Esophagus squamous epithelium (tissue), 5 donors: ENCODE results near the gene PLEKHO1. TPM values are rescaled to one million over a fixed set of nuclear protein-coding genes. Genes with fewer than 3 reads are reported as not detected.

Experiments
- DNase-seq: peaks from one replicate; lab custom pipeline; 2025; lab: John Stamatoyannopoulos, UW
- H3K27ac ChIP-seq, 4 donors: fragments of 200-600 bp; sonication (generic); one replicate each; pipeline ENCODE4 v1.5.1; 2016 to 2019; ENCODE audit warnings: mild to moderate bottlenecking in 1 of 4
- H3K27me3 ChIP-seq, 4 donors: fragments of 200-600 bp; sonication (generic); 1 replicate in 3 of 4; 2 replicates in 1 of 4; pipeline versions ENCODE4 v1.5.1 to v1.6.0; 2017 to 2021; ENCODE audit warnings: antibody characterized with exemption in 1 of 4
- H3K36me3 ChIP-seq, 3 donors: fragments of 200-600 bp; sonication (generic); one replicate each; pipeline ENCODE4 v1.5.1; 2016 to 2019
- H3K4me1 ChIP-seq, 3 donors: fragments of 200-600 bp; sonication (generic); one replicate each; pipeline ENCODE4 v1.5.1; 2017 to 2019
- H3K4me3 ChIP-seq, 4 donors: fragments of 200-600 bp; sonication (generic); 1 replicate in 3 of 4; 2 replicates in 1 of 4; pipeline ENCODE4 v1.5.1; 2016 to 2019; ENCODE audit warnings: mild to moderate bottlenecking in 2 of 4, moderate library complexity in 1 of 4
- H3K9me3 ChIP-seq, 3 donors: fragments of 200-600 bp; sonication (generic); one replicate each; pipeline ENCODE4 v1.5.1; 2016 to 2019
- POLR2A ChIP-seq, 4 donors: fragments of 450-650 bp; IDR thresholded peaks; one replicate each; pipeline ENCODE4 v1.6.1; 2017; ENCODE audit warnings: antibody characterized with exemption in 4 of 4, mild to moderate bottlenecking in 4 of 4, moderate library complexity in 3 of 4
- WGBS, 2 donors: methylation state at CpG; one replicate each; pipeline ENCODE4 v1.1.5; 2018; 5-methylcytosine and 5-hydroxymethylcytosine counted together
- intact Hi-C: fragments of 100-400 bp; cut with DNase I; formaldehyde crosslinking; loops from one replicate; pipeline ENCODE4 v1.15.0; 2022
- total RNA-seq, 4 donors: library from RNA; depleted of rRNA; stranded (reverse); fragments of >200 nt; gene quantifications; one replicate each; pipeline ENCODE4 v1.1.0, GENCODE V29; 2016
- TF ChIP-seq, protein P1 (sequence below), 6 experiments: fragments of 450-650 bp in 4 of 6; fragments of 200-600 bp in 2 of 6; sonication (generic) in 2 of 6; IDR thresholded peaks; one replicate each; pipeline ENCODE4 v1.5.1; 2016 to 2019; ENCODE audit warnings: antibody characterized with exemption in 6 of 6, mild to moderate bottlenecking in 4 of 6, moderate library complexity in 4 of 6
- donor health status: DM: yes; HTN: yes; CAD: no.

The PLEKHO1 gene
- total RNA-seq, 4 donors from 2014 or later, result 6.0 to 46.9 (median 13.3) TPM

DNA sequence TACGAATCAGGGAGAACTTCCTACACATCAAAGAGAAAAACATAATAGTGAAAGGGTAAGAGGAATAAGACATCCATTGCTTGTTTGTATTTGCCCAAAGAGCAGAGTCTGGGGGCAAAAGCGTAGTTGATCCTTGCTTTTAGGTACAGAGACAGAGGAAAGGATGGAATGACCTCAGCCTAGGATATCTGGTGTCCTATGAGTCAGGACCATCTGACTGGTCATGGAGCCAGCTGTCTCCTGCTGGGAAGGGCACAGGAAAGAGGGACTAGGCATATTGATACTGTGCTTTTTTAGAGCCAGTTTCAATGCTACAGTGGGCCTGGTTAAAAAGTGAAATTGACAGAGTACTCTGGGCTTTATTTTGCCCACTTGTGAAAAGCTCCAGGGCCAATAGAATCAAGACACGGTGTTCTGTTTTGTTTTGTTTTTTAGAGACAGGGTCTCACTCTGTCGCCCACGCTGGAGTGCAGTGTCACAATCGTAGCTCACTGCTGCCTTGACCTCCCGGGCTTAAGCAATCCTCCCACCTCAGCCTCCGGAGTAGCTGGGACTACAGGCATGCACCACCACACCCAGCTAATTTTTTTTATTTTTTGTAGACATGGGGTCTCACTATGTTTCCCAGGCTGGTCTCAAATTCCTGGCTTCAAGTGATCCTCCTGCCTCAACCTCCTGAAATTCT is 3.2 kb downstream of the PLEKHO1 start:
- H3K4me3 ChIP-seq, result peak overlapping the region in 3 of 4 donors; percentile 2 to 84 (median 4)
- DNase-seq, result no peak

DNA sequence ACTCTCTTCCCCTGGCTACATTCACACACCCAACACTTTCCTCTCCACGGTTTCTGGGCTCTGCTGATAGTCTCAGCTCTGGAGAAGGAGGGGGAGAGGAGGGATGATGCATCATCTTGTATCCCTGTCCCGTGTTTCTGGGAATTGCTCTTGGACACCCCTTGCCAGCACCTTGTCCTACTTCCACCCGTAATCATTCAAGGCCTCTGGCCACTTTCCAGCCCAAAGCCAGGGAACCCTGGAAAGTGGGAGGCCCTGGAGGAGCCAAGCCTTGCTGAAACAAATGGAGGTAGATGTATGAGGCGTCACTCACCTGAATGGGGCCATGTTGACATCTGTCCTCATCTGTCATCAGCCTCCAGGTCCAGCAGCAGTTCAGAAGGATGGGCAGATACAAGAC is 4.4 kb downstream of the PLEKHO1 start:
- TF ChIP-seq, protein P1, sequence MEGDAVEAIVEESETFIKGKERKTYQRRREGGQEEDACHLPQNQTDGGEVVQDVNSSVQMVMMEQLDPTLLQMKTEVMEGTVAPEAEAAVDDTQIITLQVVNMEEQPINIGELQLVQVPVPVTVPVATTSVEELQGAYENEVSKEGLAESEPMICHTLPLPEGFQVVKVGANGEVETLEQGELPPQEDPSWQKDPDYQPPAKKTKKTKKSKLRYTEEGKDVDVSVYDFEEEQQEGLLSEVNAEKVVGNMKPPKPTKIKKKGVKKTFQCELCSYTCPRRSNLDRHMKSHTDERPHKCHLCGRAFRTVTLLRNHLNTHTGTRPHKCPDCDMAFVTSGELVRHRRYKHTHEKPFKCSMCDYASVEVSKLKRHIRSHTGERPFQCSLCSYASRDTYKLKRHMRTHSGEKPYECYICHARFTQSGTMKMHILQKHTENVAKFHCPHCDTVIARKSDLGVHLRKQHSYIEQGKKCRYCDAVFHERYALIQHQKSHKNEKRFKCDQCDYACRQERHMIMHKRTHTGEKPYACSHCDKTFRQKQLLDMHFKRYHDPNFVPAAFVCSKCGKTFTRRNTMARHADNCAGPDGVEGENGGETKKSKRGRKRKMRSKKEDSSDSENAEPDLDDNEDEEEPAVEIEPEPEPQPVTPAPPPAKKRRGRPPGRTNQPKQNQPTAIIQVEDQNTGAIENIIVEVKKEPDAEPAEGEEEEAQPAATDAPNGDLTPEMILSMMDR (IDR thresholded peaks at IDR 0.05), result no peak
- TF ChIP-seq POLR2A (IDR thresholded peaks at IDR 0.05), result no peak
- Histone ChIP-seq H3K27ac (peak overlapping the region in 3 of 4 donors; percentile 57 to 94 (median 90)), H3K4me3 (no peak overlapping the region), H3K27me3 (peaks cover 0 to 18% (median 0%) of the 10 kb centered on the region in 4 donors), H3K36me3 (peaks cover 0 to 49% (median 0%) of the 10 kb centered on the region in 3 donors), H3K9me3 (no peaks in the 10 kb centered on the region), H3K4me1 (peaks cover 0 to 84% (median 21%) of the 10 kb centered on the region in 3 donors)
- DNase-seq, result no peak
- WGBS, 2 donors, result 26 to 85% methylated on average over 2 of the region's 4 CpGs
- intact Hi-C loops, result no loop called here

More for the DNA sequence above, 3.2 kb downstream of the PLEKHO1 start:
- 62 to 79% methylated on average over 8 of the region's 8 CpGs for WGBS, 2 donors
- intact Hi-C loops, result no loop called here
- peaks cover 0 to 81% (median 21%) of the 10 kb centered on the region in 3 donors for H3K4me1 ChIP-seq
- no peak for TF ChIP-seq POLR2A (IDR thresholded peaks at IDR 0.05)
- TF ChIP-seq, protein P1 (IDR thresholded peaks at IDR 0.05), result no peak
- peak overlapping the region; percentile 26 to 94 (median 84) for H3K27ac ChIP-seq
- H3K9me3 ChIP-seq, result no peaks in the 10 kb centered on the region
- peaks cover 0 to 18% (median 0%) of the 10 kb centered on the region in 4 donors for H3K27me3 ChIP-seq
- peaks cover 0 to 38% (median 0%) of the 10 kb centered on the region in 3 donors for H3K36me3 ChIP-seq

DNA sequence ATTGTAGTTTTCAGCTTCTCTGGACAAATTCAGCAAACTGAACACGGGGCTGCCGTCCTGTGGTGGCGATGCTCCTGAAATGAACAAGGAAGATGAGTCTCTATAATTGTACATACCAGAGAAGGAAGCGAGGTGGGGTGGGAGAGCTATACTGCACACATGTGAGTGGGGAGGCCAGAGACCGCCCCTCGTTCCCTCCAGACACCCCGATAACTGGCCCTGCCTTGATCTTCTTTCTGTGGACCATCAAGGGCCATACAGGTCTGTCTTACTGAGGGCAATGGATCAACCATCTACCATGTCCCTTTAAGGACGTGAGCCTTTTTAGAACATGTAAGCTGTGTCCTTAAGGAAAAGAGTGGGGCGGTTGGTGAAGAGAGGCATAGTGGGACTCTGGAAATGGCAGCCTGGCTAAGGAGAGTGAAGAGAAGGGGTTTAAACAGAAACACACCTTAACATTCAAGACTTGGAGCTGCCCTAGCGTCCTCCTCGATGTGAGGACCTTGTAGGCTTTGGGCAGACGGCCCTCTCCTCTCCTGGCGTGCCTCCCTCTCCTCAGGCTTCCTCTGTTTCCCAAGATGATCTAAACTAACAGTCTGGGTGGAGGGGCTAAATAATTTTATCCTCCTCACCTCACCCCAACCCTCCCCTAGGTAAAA is 5.8 kb downstream of the PLEKHO1 start:
- no peak overlapping the region for H3K4me3 ChIP-seq
- TF ChIP-seq, protein P1 (IDR thresholded peaks at IDR 0.05), result no peak
- no peak for TF ChIP-seq POLR2A (IDR thresholded peaks at IDR 0.05)
- no peaks in the 10 kb centered on the region for H3K9me3 ChIP-seq
- peak overlapping the region in 3 of 4 donors; percentile 57 to 94 (median 90) for H3K27ac ChIP-seq
- peaks cover 0 to 91% (median 21%) of the 10 kb centered on the region in 3 donors for H3K4me1 ChIP-seq
- H3K36me3 ChIP-seq, result peaks cover 0 to 51% (median 0%) of the 10 kb centered on the region in 3 donors
- intact Hi-C loops, result no loop called here
- 76 to 90% methylated on average over 11 to 12 of the region's 13 CpGs for WGBS, 2 donors
- DNase-seq, result no peak
- peaks cover 0 to 10% (median 0%) of the 10 kb centered on the region in 4 donors for H3K27me3 ChIP-seq

GRCh38 chr1:150156868-150157603 is 7.3 kb downstream of the PLEKHO1 start:
- WGBS, 2 donors, result 81 to 90% methylated on average over 9 to 11 of the region's 16 CpGs
- no peaks in the 10 kb centered on the region for H3K9me3 ChIP-seq
- no peak for TF ChIP-seq POLR2A (IDR thresholded peaks at IDR 0.05)
- TF ChIP-seq, protein P1 (IDR thresholded peaks at IDR 0.05), result no peak
- peaks cover 0 to 51% (median 0%) of the 10 kb centered on the region in 3 donors for H3K36me3 ChIP-seq
- H3K27ac ChIP-seq, result peak overlapping the region in 3 of 4 donors; percentile 59 to 94 (median 93)
- DNase-seq, result no peak
- no peak overlapping the region for H3K4me3 ChIP-seq
- peaks cover 6 to 89% (median 23%) of the 10 kb centered on the region in 3 donors for H3K4me1 ChIP-seq
- intact Hi-C loops, result no loop called here
- H3K27me3 ChIP-seq, result no peaks in the 10 kb centered on the region
